Keratinocyte (primary cell): Measurements from ENCODE around the gene SLC51B. TPM values are rescaled to one million over a fixed set of nuclear protein-coding genes. Genes with fewer than 3 reads are reported as not detected.

ENCODE experiments used
- DNase-seq: peaks from one replicate; pipeline ENCODE4 v3.0.0-alpha.2; 2011; ENCODE audit warnings: low read depth, missing footprints, low spot score
- FAIRE-seq: peaks from 2 replicates; lab custom pipeline; 2011; peaks lifted over from hg19 to GRCh38; lab: Jason Lieb, UNC
- H2AFZ ChIP-seq: 2 replicates; pipeline ENCODE4 v1.6.0; 2012; ENCODE audit warnings: low read length, control low read depth, inconsistent platforms; ENCODE audit not compliant: control insufficient read depth
- H3K27ac ChIP-seq: 2 replicates; pipeline ENCODE4 v1.5.1; 2011; ENCODE audit warnings: low read length; ENCODE audit not compliant: control insufficient read depth, insufficient read depth
- H3K27me3 ChIP-seq: 3 replicates; pipeline ENCODE4 v1.6.0; 2011; ENCODE audit warnings: low read length; ENCODE audit not compliant: control insufficient read depth, insufficient read depth; ENCODE audit errors: extremely low read depth
- H3K36me3 ChIP-seq, 2 experiments: 2 replicates in 1 of 2; 3 replicates in 1 of 2; pipeline ENCODE4 v1.5.1; 2011; ENCODE audit warnings: low read length in 2 of 2, mild to moderate bottlenecking in 1 of 2; ENCODE audit not compliant: control insufficient read depth in 2 of 2, insufficient read depth in 2 of 2; ENCODE audit errors: extremely low read depth in 1 of 2
- H3K4me1 ChIP-seq: 3 replicates; pipeline ENCODE4 v1.5.1; 2011; ENCODE audit warnings: low read length; ENCODE audit not compliant: control insufficient read depth, insufficient read depth; ENCODE audit errors: extremely low read depth
- H3K4me2 ChIP-seq: 3 replicates; pipeline ENCODE4 v1.6.0; 2011; ENCODE audit warnings: low read depth, low read length; ENCODE audit not compliant: control insufficient read depth, insufficient read depth; ENCODE audit errors: extremely low read depth
- H3K4me3 ChIP-seq, 3 experiments: fragments of 200-600 bp in 1 of 3; sonication (generic) in 1 of 3; 2 replicates in 2 of 3; 3 replicates in 1 of 3; pipeline ENCODE4 v1.5.1; 2011 to 2016; ENCODE audit warnings: low read length in 3 of 3, mild to moderate bottlenecking in 3 of 3, control low read depth in 2 of 3, inconsistent platforms in 1 of 3, low read depth in 1 of 3, mixed read lengths in 1 of 3, mixed run types in 1 of 3, moderate library complexity in 1 of 3; ENCODE audit not compliant: control insufficient read depth in 2 of 3, insufficient read depth in 2 of 3; ENCODE audit errors: extremely low read depth in 1 of 3
- H3K79me2 ChIP-seq: 2 replicates; pipeline ENCODE4 v1.6.0; 2012; ENCODE audit warnings: low read length; ENCODE audit not compliant: control insufficient read depth, insufficient read depth
- H3K9ac ChIP-seq: 3 replicates; pipeline ENCODE4 v1.6.0; 2011; ENCODE audit warnings: low read length; ENCODE audit not compliant: control insufficient read depth, insufficient read depth; ENCODE audit errors: extremely low read depth
- H3K9me1 ChIP-seq: 3 replicates; pipeline ENCODE4 v1.6.0; 2011; ENCODE audit warnings: low read length; ENCODE audit not compliant: control insufficient read depth, insufficient read depth; ENCODE audit errors: extremely low read depth
- H3K9me3 ChIP-seq: 2 replicates; pipeline ENCODE4 v1.5.1; 2012; ENCODE audit warnings: low read depth, low read length; ENCODE audit not compliant: control insufficient read depth
- H4K20me1 ChIP-seq: 3 replicates; pipeline ENCODE4 v1.6.0; 2011; ENCODE audit warnings: low read length; ENCODE audit not compliant: control insufficient read depth, insufficient read depth; ENCODE audit errors: extremely low read depth
- CTCF ChIP-seq, 3 experiments: IDR thresholded peaks in 1 of 3; conservative IDR thresholded peaks in 1 of 3; optimal IDR thresholded peaks in 1 of 3; 2 replicates in 2 of 3; 3 replicates in 1 of 3; pipeline versions ENCODE3 to v1.5.1; 2011; ENCODE audit warnings: low read length in 3 of 3, mild to moderate bottlenecking in 3 of 3, moderate library complexity in 2 of 3, control low read depth in 1 of 3, inconsistent platforms in 1 of 3; ENCODE audit not compliant: insufficient read depth in 2 of 3; ENCODE audit errors: extremely low read depth in 1 of 3
- EZH2 ChIP-seq: IDR thresholded peaks from one replicate; pipeline ENCODE4 v1.6.1; 2012; ENCODE audit warnings: inconsistent platforms, mild to moderate bottlenecking, low read length, moderate library complexity
- dilution Hi-C: fragments of 300-500 bp; cut with MboI; formaldehyde crosslinking; loops from one replicate; pipeline ENCODE4 v1.7.0; 2020; ENCODE audit warnings: low sequenced_read_pairs; ENCODE audit not compliant: extremely low pct_ligation_motif_present
- polyA plus RNA-seq, 5 experiments: library from polyadenylated mRNA; depleted of rRNA in 3 of 5; stranded (reverse) in 3 of 5; stranded (forward) in 1 of 5; unstranded in 1 of 5; fragments of >200 nt; gene quantifications; 1 replicate in 1 of 5; 2 replicates in 3 of 5; 3 replicates in 1 of 5; pipeline versions ENCODE4 v1.2.1 to v1.2.3, GENCODE V29; 2011 to 2012; ENCODE audit warnings: missing spikeins in 2 of 5, low read depth in 1 of 5, low replicate concordance in 1 of 5

The SLC51B gene
- polyA plus RNA-seq, 1 donor (not counting 4 experiments of a cell fraction or from before 2014, with no cell fraction given) = not detected

DNA sequence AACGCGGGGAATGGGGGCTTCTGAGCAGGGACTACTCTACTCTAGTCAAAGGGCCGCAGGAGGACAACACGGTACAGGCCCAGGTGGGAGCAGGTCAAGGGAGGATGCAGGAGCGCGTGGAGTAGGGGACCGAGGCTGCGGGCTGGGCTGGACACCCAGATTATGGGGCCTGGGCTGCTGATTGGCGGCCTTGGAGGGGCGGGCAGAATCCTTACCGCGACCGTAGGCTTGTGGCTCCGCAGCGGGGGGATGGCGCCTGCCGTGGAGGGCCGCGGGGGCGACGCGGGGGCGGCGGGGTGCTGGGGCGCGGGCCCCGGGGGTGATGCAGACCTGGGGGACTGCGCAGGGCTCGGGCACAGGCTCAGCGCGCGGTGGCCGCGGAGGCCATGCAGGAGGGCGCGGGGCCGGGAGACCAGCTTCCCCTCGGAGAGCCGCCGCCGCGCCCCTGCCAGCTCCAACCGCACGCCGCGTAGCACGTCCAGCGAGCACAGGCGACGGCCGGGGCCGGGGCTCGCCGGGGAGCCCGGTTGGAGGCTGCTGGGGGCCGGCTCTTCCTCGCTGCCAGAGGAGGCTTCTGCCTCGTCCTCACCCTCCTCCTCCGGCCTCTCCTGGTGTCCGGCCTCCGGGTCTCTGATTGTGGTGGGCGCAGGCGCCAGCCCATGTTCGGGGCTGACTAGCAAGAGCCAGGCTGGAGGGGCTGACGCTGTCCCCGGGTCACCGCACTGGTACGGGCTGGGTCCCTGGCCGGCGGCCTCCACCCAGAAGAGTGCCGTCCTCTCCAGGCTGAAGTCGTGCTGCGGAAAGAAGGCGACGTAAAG is 56.9 kb downstream of the SLC51B start:
- Histone ChIP-seq H3K4me3 (no peak overlapping the region), H2AFZ (no peak overlapping the region), H3K79me2 (no peaks in the 10 kb centered on the region), H3K9ac (no peak overlapping the region), H3K27me3 (no peaks in the 10 kb centered on the region), H3K9me1 (no peaks in the 10 kb centered on the region), H3K27ac (no peak overlapping the region), H3K4me2 (no peak overlapping the region), H4K20me1 (no peaks in the 10 kb centered on the region), H3K4me1 (no peaks in the 10 kb centered on the region), H3K9me3 (no peaks in the 10 kb centered on the region), H3K36me3 (peaks cover 15 to 25% of the 10 kb centered on the region in 2 experiments)
- TF ChIP-seq CTCF (optimal IDR thresholded peaks at IDR 0.05 in 1 of 3, IDR thresholded peaks at IDR 0.05 in 1 of 3, conservative IDR thresholded peaks at IDR 0.05 in 1 of 3; ENCODE audit: extremely low read depth in 1 of 3, insufficient read depth in 2 of 3, low read length in 3 of 3) (no peak), EZH2 (no peak)
- DNase-seq (no peak), FAIRE-seq (no peak)
- dilution Hi-C loops = no loop called here

- dilution Hi-C loops = no loop called here
These were observed 57.7 kb downstream of the SLC51B start for GRCh38 chr15:65102912-65103311.

More at GRCh38 chr15:65102912-65103311, 57.7 kb downstream of the SLC51B start:
- TF ChIP-seq CTCF (optimal IDR thresholded peaks at IDR 0.05 in 1 of 3, IDR thresholded peaks at IDR 0.05 in 1 of 3, conservative IDR thresholded peaks at IDR 0.05 in 1 of 3; ENCODE audit: extremely low read depth in 1 of 3, insufficient read depth in 2 of 3, low read length in 3 of 3) (no peak), EZH2 (no peak)
- no peaks in the 10 kb centered on the region for H3K9me1 ChIP-seq
- FAIRE-seq (no peak), DNase-seq (no peak)
- no peak overlapping the region for H3K27ac ChIP-seq
- no peak overlapping the region for H3K9ac ChIP-seq
- no peaks in the 10 kb centered on the region for H3K4me1 ChIP-seq
- no peak overlapping the region for H3K4me2 ChIP-seq
- H3K79me2 ChIP-seq = no peaks in the 10 kb centered on the region
- H3K4me3 ChIP-seq = no peak overlapping the region
- H3K36me3 ChIP-seq = peaks cover 14 to 19% of the 10 kb centered on the region in 2 experiments
- H3K27me3 ChIP-seq = no peaks in the 10 kb centered on the region
- H2AFZ ChIP-seq = no peak overlapping the region
- H4K20me1 ChIP-seq = no peaks in the 10 kb centered on the region
- H3K9me3 ChIP-seq = no peaks in the 10 kb centered on the region

Other genes starting within 250 kb of the SLC51B start
- gene PIF1, start 219.7 kb upstream of the SLC51B start, polyA plus RNA-seq = 2.3 to 7.6 TPM (median 6.2 TPM) in 3 replicates
- gene PLEKHO2, start 203.5 kb upstream of the SLC51B start, polyA plus RNA-seq = 8.8 to 12.0 TPM (median 11.2 TPM) in 3 replicates
- gene ANKDD1A, start 133.5 kb upstream of the SLC51B start, polyA plus RNA-seq = 0.53 to 1.1 TPM (median 0.96 TPM) in 3 replicates
- gene SPG21, start 55.5 kb upstream of the SLC51B start, polyA plus RNA-seq = 40.3 to 62.9 TPM (median 58.0 TPM) in 3 replicates
- 15.9 to 21.0 TPM (median 17.3 TPM) in 3 replicates for gene MTFMT, start 15.7 kb upstream of the SLC51B start, polyA plus RNA-seq
- not detected in 3 replicates for gene RASL12, start 22.6 kb downstream of the SLC51B start, polyA plus RNA-seq
- gene KBTBD13, start 31.4 kb downstream of the SLC51B start, polyA plus RNA-seq = not detected in 3 replicates
- gene UBAP1L, start 69.8 kb downstream of the SLC51B start, polyA plus RNA-seq = 0.27 to 0.85 TPM (median 0.55 TPM) in 3 replicates
- gene PDCD7, start 88.4 kb downstream of the SLC51B start, polyA plus RNA-seq = 12.2 to 17.2 TPM (median 15.8 TPM) in 3 replicates
- 29.0 to 51.5 TPM (median 43.6 TPM) in 3 replicates for gene CLPX, start 140.0 kb downstream of the SLC51B start, polyA plus RNA-seq
- 0.03 TPM in 1 of 3 replicates, not detected in the others for gene CILP, start 166.1 kb downstream of the SLC51B start, polyA plus RNA-seq
- gene PARP16, start 241.5 kb downstream of the SLC51B start, polyA plus RNA-seq = 1.2 to 3.5 TPM (median 2.1 TPM) in 3 replicates